Hepatocyte (in vitro differentiated cells): ENCODE measurements around the gene CRY1.

Source experiments
- EZH2 ChIP-seq: fragments of 200-600 bp; sonication (generic); IDR thresholded peaks from 2 replicates; pipeline ENCODE4 v1.6.1; 2016; ENCODE audit warnings: antibody characterized with exemption, mild to moderate bottlenecking, borderline replicate concordance
- TF ChIP-seq, protein P1 (sequence below): fragments of 200-600 bp; sonication (generic); IDR thresholded peaks from 2 replicates; pipeline ENCODE4 v1.5.1; 2016; ENCODE audit warnings: antibody characterized with exemption, mild to moderate bottlenecking; ENCODE audit not compliant: poor library complexity

DNA sequence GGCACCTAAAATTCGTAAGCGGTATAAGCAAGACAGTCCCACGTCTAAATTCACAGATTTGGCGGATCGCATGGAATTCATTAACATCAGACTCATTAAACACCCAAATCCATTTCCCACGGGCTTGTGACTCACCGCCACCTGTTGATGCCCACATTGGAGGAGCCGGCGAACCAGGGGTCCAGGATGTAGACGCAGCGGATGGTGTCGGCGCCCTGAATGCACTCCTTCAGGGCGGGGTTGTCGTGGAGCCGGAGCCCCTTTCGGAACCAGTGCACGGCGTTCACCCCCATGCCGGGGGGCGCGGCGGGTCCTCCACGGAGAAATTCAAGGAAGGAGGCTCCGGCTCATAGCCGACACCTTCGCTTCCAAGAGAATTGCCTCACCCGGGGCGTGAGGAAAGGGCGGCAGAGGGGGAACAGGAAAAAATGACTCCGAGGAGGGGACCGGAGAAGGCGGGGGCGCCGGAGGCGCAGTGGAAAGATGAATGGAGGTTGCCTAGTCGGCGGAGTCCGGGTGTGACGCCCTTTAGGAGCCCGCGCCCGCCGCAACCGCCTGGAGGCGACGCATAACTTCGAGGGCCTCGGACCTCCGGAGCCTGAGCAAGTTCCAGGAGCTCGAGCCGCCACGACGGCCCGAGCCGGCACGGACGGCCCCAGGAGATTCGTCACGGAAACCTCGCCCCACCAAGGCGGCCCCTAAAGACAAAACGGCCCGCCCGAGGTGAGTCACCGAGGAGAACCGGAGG lies 506 bp downstream of the CRY1 start:
- TF ChIP-seq, protein P1, sequence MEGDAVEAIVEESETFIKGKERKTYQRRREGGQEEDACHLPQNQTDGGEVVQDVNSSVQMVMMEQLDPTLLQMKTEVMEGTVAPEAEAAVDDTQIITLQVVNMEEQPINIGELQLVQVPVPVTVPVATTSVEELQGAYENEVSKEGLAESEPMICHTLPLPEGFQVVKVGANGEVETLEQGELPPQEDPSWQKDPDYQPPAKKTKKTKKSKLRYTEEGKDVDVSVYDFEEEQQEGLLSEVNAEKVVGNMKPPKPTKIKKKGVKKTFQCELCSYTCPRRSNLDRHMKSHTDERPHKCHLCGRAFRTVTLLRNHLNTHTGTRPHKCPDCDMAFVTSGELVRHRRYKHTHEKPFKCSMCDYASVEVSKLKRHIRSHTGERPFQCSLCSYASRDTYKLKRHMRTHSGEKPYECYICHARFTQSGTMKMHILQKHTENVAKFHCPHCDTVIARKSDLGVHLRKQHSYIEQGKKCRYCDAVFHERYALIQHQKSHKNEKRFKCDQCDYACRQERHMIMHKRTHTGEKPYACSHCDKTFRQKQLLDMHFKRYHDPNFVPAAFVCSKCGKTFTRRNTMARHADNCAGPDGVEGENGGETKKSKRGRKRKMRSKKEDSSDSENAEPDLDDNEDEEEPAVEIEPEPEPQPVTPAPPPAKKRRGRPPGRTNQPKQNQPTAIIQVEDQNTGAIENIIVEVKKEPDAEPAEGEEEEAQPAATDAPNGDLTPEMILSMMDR = no peak
- TF ChIP-seq EZH2 = no peak
